Measurements from ENCODE around the gene VTN. TPM values are rescaled to one million over a fixed set of nuclear protein-coding genes. Genes with fewer than 3 reads are reported as not detected.

VTN gene
- total RNA-seq, 4 donors from 2014 or later: 0.51 to 2.1 (median 0.69) TPM; not detected in 1

- intact Hi-C loops (cut with DNase I; ENCODE audit: low total_unique reads): no loop called here
- no peaks in the 10 kb centered on the region for H3K9me3 ChIP-seq
- H3K27ac ChIP-seq: no peak overlapping the region
- no peaks in the 10 kb centered on the region for H3K4me1 ChIP-seq
- no peaks in the 10 kb centered on the region for H3K36me3 ChIP-seq
- H3K4me3 ChIP-seq: no peak overlapping the region
- TF ChIP-seq POLR2A (IDR thresholded peaks at IDR 0.05): no peak
- TF ChIP-seq CTCF (IDR thresholded peaks at IDR 0.05): no peak
- DNase-seq: no peak
- no peaks in the 10 kb centered on the region for H3K27me3 ChIP-seq
Measured at GRCh38 chr17:28327031-28327607, 43.0 kb downstream of the VTN start.

- no peak for TF ChIP-seq POLR2A (IDR thresholded peaks at IDR 0.05)
- H3K36me3 ChIP-seq: no peaks in the 10 kb centered on the region
- no peak for DNase-seq
Measured at GRCh38 chr17:28326114-28326513, 44.0 kb downstream of the VTN start.

GRCh38 chr17:28325211-28325610, 44.9 kb downstream of the VTN start:
- Histone ChIP-seq H3K27me3 (no peaks in the 10 kb centered on the region), H3K36me3 (no peaks in the 10 kb centered on the region), H3K27ac (no peak overlapping the region), H3K4me1 (no peaks in the 10 kb centered on the region), H3K4me3 (no peak overlapping the region), H3K9me3 (no peaks in the 10 kb centered on the region)
- intact Hi-C loops (cut with DNase I; ENCODE audit: low total_unique reads): no loop called here
- TF ChIP-seq CTCF (IDR thresholded peaks at IDR 0.05) (no peak), POLR2A (IDR thresholded peaks at IDR 0.05) (no peak)
- DNase-seq: no peak

More at GRCh38 chr17:28326114-28326513, 44.0 kb downstream of the VTN start:
- Histone ChIP-seq H3K4me3 (no peak overlapping the region), H3K4me1 (no peaks in the 10 kb centered on the region), H3K9me3 (no peaks in the 10 kb centered on the region), H3K27me3 (no peaks in the 10 kb centered on the region), H3K27ac (no peak overlapping the region)
- intact Hi-C loops (cut with DNase I; ENCODE audit: low total_unique reads): no loop called here

GRCh38 chr17:28324781-28325180, 45.3 kb downstream of the VTN start:
- Histone ChIP-seq H3K36me3 (no peaks in the 10 kb centered on the region), H3K27me3 (no peaks in the 10 kb centered on the region), H3K4me1 (no peaks in the 10 kb centered on the region), H3K27ac (no peak overlapping the region), H3K9me3 (no peaks in the 10 kb centered on the region), H3K4me3 (no peak overlapping the region)
- intact Hi-C loops (cut with DNase I; ENCODE audit: low total_unique reads): no loop called here
- no peak for TF ChIP-seq POLR2A (IDR thresholded peaks at IDR 0.05)
- no peak for TF ChIP-seq CTCF (IDR thresholded peaks at IDR 0.05)
- DNase-seq: no peak

- no peak overlapping the region for H3K4me3 ChIP-seq
- H3K27me3 ChIP-seq: no peaks in the 10 kb centered on the region
- H3K27ac ChIP-seq: no peak overlapping the region
- TF ChIP-seq CTCF (IDR thresholded peaks at IDR 0.05) (no peak), POLR2A (IDR thresholded peaks at IDR 0.05) (no peak)
- intact Hi-C loops (cut with DNase I; ENCODE audit: low total_unique reads): no loop called here
- no peak for DNase-seq
- no peaks in the 10 kb centered on the region for H3K4me1 ChIP-seq
- no peaks in the 10 kb centered on the region for H3K9me3 ChIP-seq
- no peaks in the 10 kb centered on the region for H3K36me3 ChIP-seq
Measured at GRCh38 chr17:28324267-28324745, 45.8 kb downstream of the VTN start.
